Kidney (tissue), 14 donors: Measurements from ENCODE around the gene DDX31. TPM values are rescaled to one million over a fixed set of nuclear protein-coding genes. Genes with fewer than 3 reads are reported as not detected.

Experiments used
- DNase-seq, 5 donors: peaks; one replicate each; pipeline ENCODE4 v3.0.0-alpha.2; 2013 to 2020
- FAIRE-seq: peaks from 2 replicates; lab custom pipeline; 2012; peaks lifted over from hg19 to GRCh38; lab: Jason Lieb, UNC
- H3K27ac ChIP-seq, 2 donors: one replicate each; pipeline ENCODE4 v1.7.0; 2013; ENCODE audit warnings: low read depth in 2 of 2, low read length in 2 of 2, inconsistent platforms in 1 of 2
- H3K27me3 ChIP-seq: one replicate; pipeline ENCODE4 v1.7.1; 2013; ENCODE audit warnings: low read length, inconsistent platforms; ENCODE audit not compliant: control insufficient read depth, insufficient read depth
- H3K36me3 ChIP-seq, 3 donors: one replicate each; pipeline versions ENCODE4 v1.7.0 to v1.7.1; 2013; ENCODE audit warnings: low read length in 3 of 3, control low read depth in 1 of 3, inconsistent platforms in 1 of 3; ENCODE audit not compliant: insufficient read depth in 3 of 3, control insufficient read depth in 2 of 3
- H3K4me1 ChIP-seq, 3 donors: one replicate each; pipeline versions ENCODE4 v1.7.0 to v1.7.1; 2013; ENCODE audit warnings: low read length in 3 of 3, inconsistent platforms in 1 of 3, low read depth in 1 of 3; ENCODE audit not compliant: control insufficient read depth in 2 of 3, insufficient read depth in 2 of 3
- H3K4me3 ChIP-seq, 3 donors: one replicate each; pipeline versions ENCODE4 v1.7.0 to v1.8.1; 2013; ENCODE audit warnings: low read length in 3 of 3, control low read depth in 1 of 3, inconsistent platforms in 1 of 3
- H3K9ac ChIP-seq, 3 donors: one replicate each; pipeline versions ENCODE4 v1.7.0 to v1.7.1; 2013; ENCODE audit warnings: low read length in 3 of 3, control low read depth in 1 of 3, inconsistent platforms in 1 of 3
- H3K9me3 ChIP-seq, 3 donors: one replicate each; pipeline versions ENCODE4 v1.7.0 to v1.7.1; 2013; ENCODE audit warnings: low read length in 3 of 3, control low read depth in 1 of 3, inconsistent platforms in 1 of 3; ENCODE audit not compliant: control insufficient read depth in 2 of 3, insufficient read depth in 1 of 3
- intact Hi-C: fragments of 100-400 bp; cut with DNase I; formaldehyde crosslinking; loops from one replicate; pipeline ENCODE4 v1.11.1; 2022
- polyA plus RNA-seq: library from polyadenylated mRNA; stranded (reverse); fragments of 350-450 nt; fragmentation: Illumina TruSeq; extraction: RNeasy Lipid Tissue Mini Kit (QIAGEN cat#74804); gene quantifications from one replicate; pipeline ENCODE4 v1.2.3, GENCODE V29; 2014; ENCODE audit warnings: low read depth, low replicate concordance; ENCODE audit not compliant: insufficient read depth
- total RNA-seq: library from RNA; stranded (reverse); fragmentation: NEBNext Ultra II Directional; extraction: Animal tissue kit (Norgen Biotek cat#: 25700); gene quantifications from one replicate; pipeline ENCODE4 v1.2.1, GENCODE V29; 2021
- TF ChIP-seq, protein P1 (sequence below): IDR thresholded peaks from 3 replicates; pipeline ENCODE4 v1.5.1; 2012; ENCODE audit warnings: mild to moderate bottlenecking, moderate library complexity, borderline replicate concordance; ENCODE audit not compliant: insufficient read depth; ENCODE audit errors: extremely low read depth
- donor health status: control.
- donor health status: control.
- donor health status: control.
- donor health status: control.
- donor health status: control.
- donor health status: DM: yes; HTN: yes; CAD: no.
- donor health status: Normal renal cell carcinoma (clear cell type).

The DDX31 gene
- total and polyA plus RNA-seq, 2 donors from 2014 or later: 6.4 to 27.6 TPM

DNA sequence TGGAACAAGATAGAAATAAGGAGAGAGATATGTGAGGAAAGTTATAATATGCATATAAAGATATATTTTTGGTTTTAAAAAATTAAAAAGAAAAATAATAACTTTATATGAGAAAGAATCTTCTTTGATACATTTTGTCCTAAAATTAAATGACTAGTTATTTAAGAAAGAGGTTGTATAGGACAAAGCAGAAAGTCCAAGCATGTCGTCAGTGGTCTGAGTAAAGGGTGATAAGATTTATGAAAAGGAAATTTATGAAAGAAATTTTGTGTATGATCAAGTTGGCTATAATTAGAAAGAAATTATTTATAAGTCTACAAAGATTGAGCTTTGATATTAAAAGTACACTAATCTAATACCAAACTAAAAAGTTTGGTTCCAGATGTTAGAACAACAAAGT, 32.5 kb upstream of the DDX31 start:
- FAIRE-seq: no peak
- TF ChIP-seq, protein P1, sequence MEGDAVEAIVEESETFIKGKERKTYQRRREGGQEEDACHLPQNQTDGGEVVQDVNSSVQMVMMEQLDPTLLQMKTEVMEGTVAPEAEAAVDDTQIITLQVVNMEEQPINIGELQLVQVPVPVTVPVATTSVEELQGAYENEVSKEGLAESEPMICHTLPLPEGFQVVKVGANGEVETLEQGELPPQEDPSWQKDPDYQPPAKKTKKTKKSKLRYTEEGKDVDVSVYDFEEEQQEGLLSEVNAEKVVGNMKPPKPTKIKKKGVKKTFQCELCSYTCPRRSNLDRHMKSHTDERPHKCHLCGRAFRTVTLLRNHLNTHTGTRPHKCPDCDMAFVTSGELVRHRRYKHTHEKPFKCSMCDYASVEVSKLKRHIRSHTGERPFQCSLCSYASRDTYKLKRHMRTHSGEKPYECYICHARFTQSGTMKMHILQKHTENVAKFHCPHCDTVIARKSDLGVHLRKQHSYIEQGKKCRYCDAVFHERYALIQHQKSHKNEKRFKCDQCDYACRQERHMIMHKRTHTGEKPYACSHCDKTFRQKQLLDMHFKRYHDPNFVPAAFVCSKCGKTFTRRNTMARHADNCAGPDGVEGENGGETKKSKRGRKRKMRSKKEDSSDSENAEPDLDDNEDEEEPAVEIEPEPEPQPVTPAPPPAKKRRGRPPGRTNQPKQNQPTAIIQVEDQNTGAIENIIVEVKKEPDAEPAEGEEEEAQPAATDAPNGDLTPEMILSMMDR: no peak
- Histone ChIP-seq H3K4me3 (no peak overlapping the region), H3K9ac (no peak overlapping the region), H3K4me1 (no peaks in the 10 kb centered on the region), H3K36me3 (no peaks in the 10 kb centered on the region), H3K27me3 (no peaks in the 10 kb centered on the region), H3K27ac (no peak overlapping the region), H3K9me3 (peaks cover 0 to 6% (median 3%) of the 10 kb centered on the region in 3 donors)
- intact Hi-C loops: no loop called here
- DNase-seq: no peak

DNA sequence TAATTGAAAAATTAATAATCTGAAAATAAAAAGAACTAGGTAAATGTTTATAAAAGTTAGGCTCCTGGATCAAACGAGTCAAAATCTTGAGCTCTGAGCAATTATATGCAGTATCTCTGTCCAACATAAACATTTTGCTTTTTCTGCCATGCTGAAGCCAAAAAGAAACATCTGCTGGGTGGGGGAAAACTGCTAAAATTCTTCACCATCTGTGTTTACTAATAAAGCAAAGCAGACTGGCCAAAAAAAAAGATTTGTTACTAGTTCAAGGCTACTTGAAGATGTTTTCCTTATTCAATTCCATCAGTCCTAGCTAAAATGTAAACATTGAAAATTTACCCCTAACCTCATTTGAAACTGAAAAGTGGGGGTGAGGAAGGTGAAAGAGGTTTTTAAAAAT, 30.2 kb upstream of the DDX31 start:
- FAIRE-seq: no peak
- H3K4me1 ChIP-seq: no peaks in the 10 kb centered on the region
- H3K9ac ChIP-seq: no peak overlapping the region
- H3K36me3 ChIP-seq: no peaks in the 10 kb centered on the region
- DNase-seq: peak in 1 of 5 donors; percentile 62
- H3K9me3 ChIP-seq: peaks cover 0 to 16% (median 5%) of the 10 kb centered on the region in 3 donors
- no peak overlapping the region for H3K4me3 ChIP-seq
- no peaks in the 10 kb centered on the region for H3K27me3 ChIP-seq
- intact Hi-C loops: no loop called here
- TF ChIP-seq, protein P1: no peak
- no peak overlapping the region for H3K27ac ChIP-seq

DNA sequence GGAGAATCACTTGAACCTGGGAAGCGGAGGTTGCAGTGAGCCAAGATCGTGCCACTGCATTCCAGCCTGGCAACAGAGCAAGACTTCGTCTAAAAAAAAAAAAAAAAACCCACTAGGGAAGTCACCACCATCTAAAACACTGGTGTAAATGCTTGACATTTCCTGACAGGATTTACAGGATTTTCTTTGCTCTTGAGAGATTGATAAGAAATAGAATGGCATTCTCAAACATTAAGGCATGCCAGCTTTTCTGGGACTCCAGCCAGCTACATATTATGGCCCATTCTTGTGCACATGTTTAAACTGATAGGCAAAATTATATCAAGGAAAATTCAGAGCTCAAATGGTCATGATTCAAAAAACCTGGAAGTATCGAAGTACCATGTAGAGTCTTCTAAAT, 29.2 kb upstream of the DDX31 start:
- Histone ChIP-seq H3K4me1 (no peaks in the 10 kb centered on the region), H3K27ac (no peak overlapping the region), H3K36me3 (no peaks in the 10 kb centered on the region), H3K27me3 (no peaks in the 10 kb centered on the region), H3K4me3 (no peak overlapping the region), H3K9ac (no peak overlapping the region), H3K9me3 (peaks cover 0 to 16% (median 5%) of the 10 kb centered on the region in 3 donors)
- FAIRE-seq: no peak
- TF ChIP-seq, protein P1: no peak
- no peak for DNase-seq
- intact Hi-C loops: no loop called here

DNA sequence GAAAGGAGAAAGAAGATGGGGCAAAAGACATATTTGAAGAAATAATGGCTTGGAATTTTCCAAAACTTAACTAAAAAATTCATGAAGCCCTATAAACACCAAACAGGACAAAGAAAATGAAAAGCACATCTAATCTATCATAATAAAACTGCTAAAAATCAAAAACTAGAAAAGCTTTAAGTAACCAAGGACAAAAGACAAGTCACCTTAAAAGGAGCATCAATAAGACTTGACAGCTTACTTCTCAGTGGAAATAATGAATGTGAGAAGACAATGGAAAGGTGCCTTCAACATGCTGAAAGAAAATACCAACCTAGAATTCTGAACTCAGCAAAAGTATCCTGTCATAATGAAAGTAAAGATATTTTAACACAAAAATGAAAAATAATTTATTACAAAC, 27.4 kb upstream of the DDX31 start:
- DNase-seq: no peak
- Histone ChIP-seq H3K9ac (no peak overlapping the region), H3K27me3 (no peaks in the 10 kb centered on the region), H3K4me1 (no peaks in the 10 kb centered on the region), H3K4me3 (no peak overlapping the region), H3K36me3 (peaks cover 0 to 2% (median 0%) of the 10 kb centered on the region in 3 donors), H3K27ac (no peak overlapping the region), H3K9me3 (peaks cover 0 to 16% (median 5%) of the 10 kb centered on the region in 3 donors)
- TF ChIP-seq, protein P1: no peak
- no peak for FAIRE-seq
- intact Hi-C loops: no loop called here
